GM18873 (cell line): Measurements from ENCODE around the gene ANKRD12.

Experiments used
- ATAC-seq: cut with Tn5 transposase; IDR thresholded peaks from one replicate; pipeline ENCODE4 v1.9.1; 2021; ENCODE audit warnings: mild to moderate bottlenecking, moderate library complexity, moderate number of reproducible peaks; ENCODE audit not compliant: unreplicated experiment, low FRiP score

The ANKRD12 gene

DNA sequence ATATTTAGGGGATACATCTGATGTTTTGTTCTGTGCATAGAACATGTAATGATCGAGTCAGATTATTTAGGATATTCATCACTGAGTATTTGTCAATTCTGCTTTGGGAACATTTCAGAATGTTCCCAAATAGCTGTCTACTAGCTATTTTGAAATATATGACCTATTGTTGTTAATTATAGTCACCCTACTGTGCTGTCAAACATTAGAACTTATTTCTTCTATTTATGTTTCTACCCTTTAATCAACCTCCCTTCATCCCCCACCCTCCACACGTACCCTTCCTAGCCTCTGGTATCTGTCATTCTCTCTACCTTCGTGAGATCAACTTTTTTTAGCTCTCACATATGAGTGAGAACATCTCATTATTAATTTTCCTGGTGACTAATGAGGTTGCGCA, 40.9 kb downstream of the ANKRD12 start:
- ATAC-seq: no peak

DNA sequence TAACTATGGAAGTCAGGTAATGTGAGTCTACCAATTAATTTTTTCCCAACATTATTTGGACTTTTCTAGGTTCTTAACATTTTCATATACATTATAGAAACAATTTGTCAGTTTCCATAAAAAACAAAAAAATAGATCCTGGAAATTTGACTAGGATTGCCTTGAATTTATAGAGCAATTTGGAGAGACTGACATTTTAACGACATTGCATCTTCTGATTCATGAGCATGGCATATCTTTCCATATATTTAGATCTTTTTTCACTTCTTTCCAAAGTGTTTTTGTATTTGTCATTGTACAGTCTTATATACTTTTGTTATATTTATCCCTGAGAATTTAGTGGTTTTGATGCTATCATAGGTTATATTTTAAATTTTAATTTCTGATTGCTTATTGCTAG, 42.0 kb downstream of the ANKRD12 start:
- no peak for ATAC-seq

DNA sequence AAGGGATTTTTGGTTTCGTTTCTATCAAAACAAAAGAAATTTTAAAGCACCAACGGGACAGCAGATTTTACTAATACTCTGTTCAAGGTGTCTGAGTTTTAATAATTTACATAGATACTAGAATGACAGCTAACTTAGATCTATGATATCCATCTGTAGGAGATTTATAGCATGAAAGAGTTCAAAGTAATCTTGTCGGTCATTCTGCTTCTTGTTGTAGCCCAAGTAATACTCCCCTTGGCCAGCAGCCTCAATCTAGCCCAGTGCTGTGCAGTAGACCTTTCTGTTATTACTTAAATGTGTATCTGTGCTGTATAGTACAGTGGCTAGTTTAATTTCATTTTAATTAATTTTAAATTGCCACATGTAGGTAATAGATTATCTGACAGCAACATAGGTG, 44.7 kb downstream of the ANKRD12 start:
- no peak for ATAC-seq

DNA sequence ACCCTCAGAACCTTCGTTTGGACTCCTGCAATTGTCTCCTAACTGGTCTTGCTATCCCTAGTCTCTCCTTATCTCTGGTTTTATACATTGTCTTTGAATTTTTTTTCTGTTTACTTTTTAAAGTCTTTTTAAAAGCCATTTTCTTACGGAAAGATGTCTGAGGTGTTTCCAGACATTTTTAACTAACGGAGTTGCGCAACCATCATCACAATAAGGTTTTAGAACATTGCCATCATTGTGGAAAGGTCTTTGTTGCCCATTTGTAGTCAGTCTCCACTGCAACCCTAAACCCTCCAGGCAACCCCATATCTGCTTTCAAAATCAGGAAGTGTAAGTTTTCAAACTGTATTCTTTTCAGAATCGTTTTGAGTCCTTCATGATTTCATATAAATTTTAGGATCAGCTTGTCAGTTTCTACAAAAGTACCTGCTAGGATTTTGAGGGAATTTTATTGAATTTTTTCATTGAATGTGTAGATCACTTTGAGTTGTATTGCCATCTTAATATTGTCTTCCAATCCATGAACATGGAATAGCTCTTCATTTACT, 46.3 kb downstream of the ANKRD12 start:
- ATAC-seq: no peak

DNA sequence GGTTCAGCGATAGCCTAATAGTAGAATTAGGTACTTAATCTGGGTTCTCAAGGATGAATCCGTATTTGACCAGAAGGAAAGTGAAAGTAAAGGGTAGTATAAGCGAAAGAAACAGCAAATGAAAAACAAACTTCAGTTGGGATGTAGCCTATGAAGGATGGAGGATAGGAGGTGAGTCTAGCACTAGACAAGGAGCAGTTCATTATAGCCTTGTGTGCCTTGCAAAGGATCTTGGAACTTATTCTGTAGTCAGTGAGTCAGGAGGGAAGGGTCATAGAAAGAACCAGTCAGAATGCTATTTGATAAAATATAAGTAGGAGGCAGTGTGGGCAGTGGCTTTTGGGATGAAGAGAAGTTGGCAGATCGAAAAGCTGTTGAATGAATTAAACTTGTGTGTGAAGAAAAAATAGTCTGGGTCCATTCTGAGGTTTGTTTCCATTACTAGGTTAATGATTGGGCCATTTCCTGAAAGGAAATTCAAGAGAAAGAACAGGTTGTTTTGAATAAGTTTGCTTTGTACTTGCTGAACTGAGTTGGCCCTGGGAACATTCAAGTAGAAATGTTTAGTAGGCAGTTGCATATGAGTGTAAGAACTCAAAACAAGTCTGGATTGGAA, 48.5 kb downstream of the ANKRD12 start:
- no peak for ATAC-seq

DNA sequence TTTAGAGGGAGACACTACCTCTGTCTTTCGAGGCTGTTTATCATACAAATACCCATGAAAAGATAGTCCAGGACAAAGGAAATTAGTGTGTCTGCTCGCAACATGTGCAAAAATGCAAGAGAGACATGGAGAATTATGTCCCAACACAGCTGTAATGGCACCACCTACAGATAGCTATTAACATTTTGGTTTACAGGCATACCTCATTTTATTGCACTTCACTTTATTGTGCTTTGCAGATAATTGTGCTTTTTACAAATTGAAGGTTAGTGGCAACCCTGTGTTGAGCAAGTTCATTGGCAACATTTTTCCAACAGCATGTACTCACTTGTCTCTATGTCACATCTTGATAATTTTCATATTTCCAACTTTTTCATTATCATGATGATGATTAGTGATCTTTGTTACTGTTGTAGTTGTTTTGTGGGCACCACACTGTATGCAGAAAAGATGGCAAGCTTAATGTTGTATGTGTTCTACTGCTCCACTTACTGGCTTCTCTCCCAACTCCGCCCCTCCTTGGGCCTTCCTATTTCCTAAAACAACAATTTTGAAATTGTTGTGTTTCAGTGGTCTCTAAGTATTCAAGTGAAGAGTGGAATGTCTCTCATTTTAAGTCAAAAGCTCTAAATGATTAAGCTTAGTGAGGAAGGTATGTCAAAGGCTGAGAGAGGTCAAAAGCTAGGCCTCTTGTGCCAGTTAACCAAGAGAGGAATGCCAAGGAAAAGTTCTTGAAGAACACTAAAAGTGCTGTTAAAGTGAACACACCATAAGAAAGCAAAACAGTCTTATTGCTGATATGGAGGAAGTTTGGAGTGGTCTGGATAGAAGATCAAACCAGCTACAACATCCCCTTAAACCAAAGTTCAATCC, 52.0 kb downstream of the ANKRD12 start:
- ATAC-seq: no peak

DNA sequence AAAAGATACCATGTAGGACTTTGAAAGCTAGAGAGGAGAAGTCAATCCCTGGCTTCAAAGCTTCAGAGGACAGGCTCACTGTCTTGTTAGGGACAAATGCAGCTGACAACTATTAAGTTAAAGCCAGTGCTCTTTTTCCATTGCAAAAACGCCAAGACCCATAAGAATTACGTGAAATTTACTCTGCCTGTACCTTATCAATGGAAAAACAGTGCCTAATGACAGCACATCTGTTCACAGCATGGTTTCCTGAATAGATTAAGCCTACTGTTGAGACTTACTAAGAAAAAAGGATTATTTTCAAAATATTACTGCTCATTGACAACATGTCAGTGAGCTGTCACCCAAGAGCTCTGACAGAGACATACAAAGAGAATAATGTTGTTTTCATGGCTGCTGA, 52.9 kb downstream of the ANKRD12 start:
- ATAC-seq: no peak

DNA sequence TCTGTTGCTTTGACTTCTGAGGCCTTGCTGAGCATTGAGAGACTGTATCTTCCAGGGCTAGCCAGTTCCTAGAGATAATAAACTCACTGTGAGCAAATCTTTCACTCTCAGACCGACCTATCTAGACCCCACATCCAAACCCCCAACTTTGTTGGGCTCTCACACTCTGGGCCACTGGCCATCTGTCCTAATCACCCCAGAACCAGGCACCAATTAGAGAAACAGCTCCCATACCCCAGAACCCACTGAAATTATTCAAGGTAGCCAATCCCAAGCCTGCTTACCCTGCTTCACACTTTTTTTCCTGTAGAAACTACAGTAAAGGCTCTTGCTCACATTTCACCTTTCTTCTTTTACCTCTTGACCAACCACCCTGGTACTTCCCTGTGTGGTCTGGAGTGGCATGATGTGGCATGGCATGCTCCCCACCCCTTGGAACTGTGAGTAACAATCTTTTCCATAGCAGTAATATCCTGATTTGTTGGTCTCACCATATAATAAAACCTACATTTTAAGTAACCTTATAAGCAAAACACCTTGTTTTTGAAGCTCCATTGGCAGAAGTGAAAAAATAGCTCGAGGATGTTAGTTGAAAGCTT, 55.2 kb downstream of the ANKRD12 start:
- ATAC-seq: no peak

DNA sequence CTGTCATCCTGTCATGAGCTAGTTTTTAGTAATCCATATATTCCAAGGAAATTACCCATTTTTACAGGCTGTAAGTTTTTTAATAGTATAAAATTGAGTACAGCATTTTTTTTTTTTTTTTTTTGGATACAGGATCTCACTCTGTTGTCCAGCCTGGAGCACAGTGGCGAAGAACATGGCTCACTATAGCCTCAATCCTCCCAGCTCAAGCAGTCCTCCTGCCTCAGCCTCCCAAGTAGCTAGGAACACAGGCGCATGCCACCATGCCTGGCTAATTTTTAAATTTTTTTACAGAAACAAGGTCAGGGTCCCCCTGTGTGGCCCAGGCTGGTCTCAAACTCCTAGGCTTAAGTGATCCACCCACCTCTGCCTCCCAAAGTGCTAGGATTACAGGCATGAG, 56.5 kb downstream of the ANKRD12 start:
- no peak for ATAC-seq

DNA sequence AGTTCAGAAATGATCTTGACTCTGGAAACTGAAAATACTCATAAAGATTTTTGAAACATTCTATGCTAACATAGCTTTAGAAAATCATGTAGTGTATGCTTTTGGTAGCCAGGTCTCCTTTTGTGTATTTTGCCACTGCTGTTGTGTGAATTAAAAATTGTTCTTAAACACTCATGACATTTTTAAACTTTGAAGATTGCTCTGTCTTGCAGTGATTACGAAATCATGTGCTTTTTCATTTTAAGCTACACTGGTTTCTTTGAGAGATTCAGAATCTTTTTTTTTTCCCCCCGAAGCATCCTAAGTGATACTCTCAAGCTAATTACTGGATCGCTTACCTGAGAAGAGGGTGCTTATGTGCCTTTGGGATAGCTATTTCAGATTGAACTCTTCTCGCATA, 60.0 kb downstream of the ANKRD12 start:
- no peak for ATAC-seq

DNA sequence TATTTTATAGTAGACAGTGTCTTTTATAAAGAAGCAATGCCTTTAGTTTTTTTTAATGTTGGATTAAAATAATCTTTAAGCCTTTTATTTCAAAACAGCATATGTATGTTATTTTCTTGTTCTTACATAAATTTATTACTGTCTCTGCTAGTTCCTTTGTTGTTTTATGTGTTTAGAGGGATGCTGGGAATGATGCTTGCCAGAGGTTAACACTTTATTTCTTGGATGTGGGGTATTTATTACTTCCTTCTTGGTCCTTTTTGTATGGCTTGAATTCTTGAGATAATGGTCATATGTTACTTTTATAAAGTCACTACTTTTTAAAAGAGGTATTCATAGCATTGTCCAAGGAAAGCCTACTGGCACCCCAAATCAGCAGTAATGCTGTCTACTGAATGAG, 63.1 kb downstream of the ANKRD12 start:
- ATAC-seq: no peak

DNA sequence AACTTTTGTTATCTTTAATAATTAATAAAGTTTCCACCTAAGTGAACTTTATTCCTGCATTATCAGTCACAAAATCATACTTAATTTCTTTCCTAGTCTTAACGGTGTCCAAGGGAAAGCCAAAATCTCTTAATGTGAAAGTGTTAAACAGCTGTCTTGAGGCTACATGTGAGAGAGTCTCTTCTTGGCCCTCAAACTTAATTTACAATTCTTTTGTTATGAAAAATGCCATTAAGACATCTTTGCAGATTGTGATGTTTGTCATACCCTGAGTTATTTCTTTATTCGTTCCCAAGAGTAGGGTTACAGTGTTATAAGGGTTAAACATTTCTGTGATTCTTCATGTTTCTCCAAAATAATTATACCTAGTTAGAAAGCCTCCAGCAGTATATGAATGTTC, 64.6 kb downstream of the ANKRD12 start:
- ATAC-seq: no peak

DNA sequence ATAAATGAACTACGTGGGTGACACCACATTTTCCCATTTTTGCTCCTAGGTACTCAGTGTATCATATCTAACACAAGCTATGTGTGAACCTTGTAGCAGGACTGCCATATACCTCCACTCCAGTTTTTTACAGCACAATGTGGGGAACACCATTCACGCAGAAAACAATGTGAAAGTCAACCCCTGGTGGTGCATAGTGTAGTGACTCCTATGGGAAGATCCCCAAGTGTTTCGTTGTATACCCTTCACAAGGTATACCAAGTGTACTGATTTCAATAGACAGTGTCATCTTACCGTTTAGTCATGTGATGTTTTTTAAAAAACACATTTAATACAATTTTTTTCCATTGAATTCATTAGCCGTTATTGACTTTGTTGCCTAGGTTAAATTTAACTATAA, 68.1 kb downstream of the ANKRD12 start:
- ATAC-seq: no peak

DNA sequence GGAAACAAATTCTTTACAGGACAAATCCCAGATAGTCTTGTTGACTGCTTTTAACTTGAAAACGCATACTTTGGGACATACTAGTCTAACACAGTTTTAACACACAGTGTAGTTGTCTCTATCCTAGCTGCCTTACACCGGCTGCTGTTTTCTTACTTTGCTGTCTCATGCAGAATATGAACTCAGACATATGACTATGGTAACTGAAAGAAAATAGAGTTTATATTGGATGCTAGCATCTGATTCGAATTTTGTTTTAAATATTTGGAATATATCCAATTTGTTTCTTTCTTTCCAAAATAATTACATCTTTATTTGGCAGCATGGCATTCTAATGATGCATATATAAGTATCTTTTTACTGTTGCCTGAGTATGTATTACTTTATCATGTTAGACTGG, 69.8 kb downstream of the ANKRD12 start:
- ATAC-seq: no peak

DNA sequence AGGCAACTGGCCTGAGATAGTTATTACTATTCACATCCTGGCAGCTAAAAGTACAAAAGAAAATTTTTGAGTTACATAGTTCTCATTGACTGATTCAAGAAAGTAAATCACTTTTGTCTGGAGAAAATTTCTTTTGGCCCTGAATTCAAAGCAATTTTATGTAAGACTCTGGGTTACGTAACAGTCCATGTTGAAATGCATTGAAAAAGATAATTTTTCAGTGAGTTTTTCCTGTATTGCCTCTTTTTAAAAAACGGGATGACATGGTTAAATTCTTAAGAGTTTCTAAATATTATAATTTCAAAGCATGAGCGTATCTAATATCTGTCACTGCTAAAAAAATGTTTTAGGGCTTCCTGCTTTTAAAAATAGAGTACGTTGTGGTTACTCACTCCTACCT, 72.7 kb downstream of the ANKRD12 start:
- ATAC-seq: no peak

DNA sequence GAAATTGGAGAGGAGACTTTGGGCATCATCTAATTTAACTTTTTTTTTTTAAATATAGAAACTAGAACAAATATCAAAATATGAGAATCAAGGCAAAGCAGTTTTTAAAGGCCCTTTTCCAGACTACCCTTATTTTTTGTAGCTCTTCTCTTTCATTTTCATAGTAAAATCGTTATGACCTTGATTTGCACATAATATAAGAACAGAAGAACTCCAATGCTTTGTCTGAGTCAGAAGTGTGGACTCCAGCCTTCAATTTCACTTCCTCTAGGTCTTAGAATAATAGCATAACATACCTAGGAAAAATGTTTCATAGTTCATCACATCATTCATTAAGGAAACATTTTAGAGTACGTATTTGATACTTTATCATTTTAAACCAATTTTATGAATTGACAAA, 74.4 kb downstream of the ANKRD12 start:
- ATAC-seq: no peak

DNA sequence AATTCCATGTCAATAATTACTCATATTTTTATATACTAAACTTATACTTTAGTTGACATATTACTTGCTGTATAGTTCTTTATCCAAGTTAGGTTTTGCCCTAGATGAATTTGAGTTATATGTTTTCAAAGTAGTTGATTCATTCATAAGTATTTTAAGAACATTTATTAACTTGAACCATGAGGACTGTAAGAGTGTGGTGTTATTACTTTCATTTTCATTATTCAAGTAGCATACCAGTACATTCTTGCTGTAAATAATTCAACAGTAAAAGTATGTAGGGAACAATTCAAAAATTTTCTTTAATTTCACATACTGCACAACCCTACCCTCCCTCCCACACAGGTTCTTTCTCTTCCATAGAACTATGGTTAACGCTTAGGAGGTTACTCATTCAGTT, 75.4 kb downstream of the ANKRD12 start:
- no peak for ATAC-seq

DNA sequence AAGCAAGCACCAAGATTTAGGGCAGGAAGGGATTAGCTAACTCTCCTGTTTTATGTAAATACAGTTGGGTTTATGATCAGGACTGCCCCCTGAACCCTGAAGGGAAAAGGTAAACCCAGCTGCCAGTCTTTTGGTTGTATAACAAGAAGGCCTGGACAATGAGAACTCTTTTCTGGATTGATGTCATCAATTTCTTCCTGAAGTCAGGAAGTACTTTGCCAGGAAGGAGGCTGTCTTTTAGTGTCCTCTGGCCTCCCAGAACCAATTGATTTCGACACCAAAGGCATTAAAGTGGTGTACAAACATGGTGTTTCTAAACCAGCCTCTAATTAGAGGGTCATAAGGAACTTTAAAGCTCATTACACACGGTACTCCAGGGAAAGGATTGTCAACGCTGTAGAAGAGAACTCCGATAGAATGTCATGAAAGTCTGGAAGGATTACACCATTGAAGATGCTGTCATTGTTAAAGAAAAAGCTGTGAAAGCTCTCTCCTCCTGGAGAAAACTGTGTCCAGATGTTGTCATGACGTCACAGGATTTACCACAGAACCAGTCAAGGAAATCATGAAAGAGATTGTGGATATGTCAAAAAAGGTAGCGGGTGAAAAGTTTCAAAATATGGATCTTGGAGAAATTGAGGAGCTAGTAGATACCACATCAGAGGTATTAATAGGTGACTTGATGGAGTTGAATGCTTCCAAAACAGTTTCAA, 78.8 kb downstream of the ANKRD12 start:
- no peak for ATAC-seq

DNA sequence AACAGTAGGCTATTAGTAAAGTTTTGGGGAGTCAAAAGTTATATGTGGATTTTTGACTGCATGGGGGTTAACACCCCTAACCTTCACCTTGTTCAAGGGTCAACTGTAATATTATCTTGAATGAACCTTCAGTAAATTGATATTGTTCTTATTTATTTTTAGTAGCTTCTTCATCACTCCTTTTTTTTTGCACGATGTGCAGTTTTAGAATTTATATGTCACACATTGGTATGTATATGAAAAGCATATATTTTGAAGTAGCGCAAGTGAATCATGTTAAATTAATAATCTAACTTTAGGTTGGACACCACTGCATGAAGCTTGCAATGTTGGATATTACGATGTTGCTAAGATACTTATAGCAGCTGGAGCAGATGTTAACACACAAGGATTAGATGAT, 79.9 kb downstream of the ANKRD12 start:
- no peak for ATAC-seq

DNA sequence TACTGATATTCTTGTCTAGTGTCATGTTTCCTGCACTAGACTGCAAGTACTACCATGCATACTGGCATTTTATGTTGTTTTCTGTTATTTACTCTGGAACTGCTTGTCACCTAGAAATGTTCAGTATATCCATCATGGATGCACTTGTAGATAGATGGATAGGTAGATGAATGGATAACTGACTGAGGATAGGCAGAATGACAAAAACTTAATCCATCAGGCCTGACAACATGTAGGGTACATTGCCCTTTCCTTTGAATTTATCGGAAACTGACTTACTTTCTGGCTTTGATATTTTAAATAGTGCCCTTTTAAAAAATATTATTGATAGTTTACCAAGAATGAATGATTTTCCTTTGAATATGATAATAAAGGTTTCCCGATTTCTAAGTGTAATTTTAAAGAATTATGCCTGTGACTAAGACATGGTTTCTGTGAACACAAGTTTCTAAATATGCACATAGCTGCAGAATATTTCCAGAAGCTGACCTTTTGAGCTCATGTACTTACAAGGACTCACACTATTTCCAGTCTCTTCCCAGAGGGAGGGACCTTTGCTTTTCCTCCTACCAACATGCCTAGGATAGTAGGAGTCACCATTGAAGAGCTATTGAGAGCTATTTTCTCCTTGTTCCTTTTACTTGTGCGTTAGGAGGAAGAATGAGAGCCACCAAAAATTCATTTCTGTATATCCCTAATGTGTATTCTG, 81.3 kb downstream of the ANKRD12 start:
- ATAC-seq: no peak
